Mesodermal cell (in vitro differentiated cells): ENCODE measurements around the gene SLC44A1.
A peak's percentile ranks its signal among the peaks of the same experiment; 100 is the strongest.

ENCODE experiments used
- H3K27ac ChIP-seq: 2 replicates; pipeline ENCODE4 v1.7.0; 2013; ENCODE audit warnings: mild to moderate bottlenecking, low read depth, low read length, moderate library complexity; ENCODE audit not compliant: severe bottlenecking
- H3K36me3 ChIP-seq: 2 replicates; pipeline ENCODE4 v1.7.1; 2013; ENCODE audit warnings: mild to moderate bottlenecking, low read length, moderate library complexity; ENCODE audit not compliant: control insufficient read depth, insufficient read depth
- H3K4me1 ChIP-seq: one replicate; pipeline ENCODE4 v1.7.1; 2013; ENCODE audit warnings: mild to moderate bottlenecking, low read length; ENCODE audit not compliant: insufficient read depth, control insufficient read depth, poor library complexity, severe bottlenecking
- H3K4me3 ChIP-seq: 2 replicates; pipeline ENCODE4 v1.7.0; 2013; ENCODE audit warnings: low read length, control low read depth, mild to moderate bottlenecking; ENCODE audit not compliant: insufficient read depth, poor library complexity, severe bottlenecking; ENCODE audit errors: extremely low read depth
- H3K9me3 ChIP-seq: 2 replicates; pipeline ENCODE4 v1.7.1; 2013; ENCODE audit warnings: mild to moderate bottlenecking, low read length, moderate library complexity; ENCODE audit not compliant: control insufficient read depth
- WGBS, 2 experiments: methylation state at CpG; one replicate each; pipeline ENCODE4 v1.1.5; 2013; ENCODE audit warnings: missing lambda C conversion rate in 2 of 2; ENCODE audit not compliant: insufficient coverage in 2 of 2; 5-methylcytosine and 5-hydroxymethylcytosine counted together

The SLC44A1 gene

DNA sequence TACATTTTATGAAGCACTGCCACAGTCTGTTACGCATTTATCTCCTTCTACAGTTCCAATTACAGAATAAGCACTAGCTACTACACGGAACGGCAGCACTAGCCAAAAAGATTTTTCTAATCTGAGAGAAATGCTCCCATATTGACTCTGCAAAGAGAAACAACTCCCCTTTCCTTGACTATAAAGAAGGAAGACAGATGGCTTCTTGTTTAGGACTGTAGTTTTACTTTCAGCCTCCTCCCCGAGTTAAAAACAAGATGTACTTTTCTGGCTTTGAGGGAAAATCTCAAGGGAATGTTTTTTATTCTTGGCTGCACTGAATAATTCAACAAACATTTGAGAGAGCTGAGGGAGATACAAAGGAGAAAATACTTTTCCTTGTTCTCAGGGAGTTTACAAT, 1.9 kb upstream of the SLC44A1 start:
- Histone ChIP-seq H3K4me3 (no peak overlapping the region), H3K27ac (peak overlapping the region; percentile 89), H3K9me3 (no peaks in the 10 kb centered on the region), H3K36me3 (no peaks in the 10 kb centered on the region), H3K4me1 (peaks cover 28% of the 10 kb centered on the region)
- 58 to 67% methylated on average over 1 to 3 of the region's 4 CpGs for WGBS, 2 experiments

DNA sequence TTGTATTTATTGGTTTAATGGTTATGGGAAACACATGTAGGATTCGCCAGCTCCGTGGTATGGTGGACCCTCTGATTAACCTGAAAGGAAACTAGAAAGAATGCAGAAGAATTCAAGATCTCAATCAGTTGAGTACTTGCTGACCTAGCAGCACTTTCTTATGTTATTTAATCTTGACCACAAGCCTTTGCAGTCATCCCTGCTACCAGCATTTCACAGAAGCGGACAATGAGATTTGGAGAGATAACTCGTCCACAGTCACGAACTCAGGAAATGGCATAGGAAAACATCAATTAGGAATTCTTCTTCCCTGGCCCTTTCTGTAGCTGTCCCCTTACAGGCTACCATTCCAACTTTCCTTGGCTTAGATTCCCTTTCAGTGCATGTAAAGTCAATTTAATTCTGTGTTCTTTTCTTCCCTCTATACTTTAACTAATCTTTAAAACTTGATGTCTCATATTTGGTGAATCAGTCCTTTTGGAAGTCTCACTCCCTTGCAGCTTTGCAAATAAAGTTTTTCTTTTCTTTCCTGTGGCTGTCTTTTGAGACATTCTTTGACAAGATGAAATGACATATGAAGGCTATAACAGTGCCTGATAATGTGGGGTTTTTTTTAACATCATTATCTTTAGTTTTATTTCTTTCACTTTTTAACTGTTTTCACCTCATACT, 1.3 kb upstream of the SLC44A1 start:
- peaks cover 28% of the 10 kb centered on the region for H3K4me1 ChIP-seq
- 21 to 80% methylated on average over 2 of the region's 5 CpGs for WGBS, 2 experiments

DNA sequence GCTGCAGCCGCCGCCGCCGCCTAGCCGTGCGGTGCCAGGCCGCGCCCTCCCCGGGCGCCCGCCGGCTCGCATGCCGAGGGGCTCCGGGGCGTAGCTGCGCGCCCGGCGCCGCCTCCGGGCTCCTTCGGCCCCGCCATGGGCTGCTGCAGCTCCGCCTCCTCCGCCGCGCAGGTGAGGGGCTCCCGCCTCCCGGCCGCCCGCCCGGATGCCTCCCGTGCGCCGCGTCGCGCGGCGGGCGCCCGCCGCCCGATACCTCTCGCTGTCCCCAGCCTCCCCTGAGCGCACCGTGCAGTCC, 230 bp downstream of the SLC44A1 start:
- Histone ChIP-seq H3K9me3 (no peaks in the 10 kb centered on the region), H3K36me3 (no peaks in the 10 kb centered on the region), H3K4me3 (peak overlapping the region; percentile 97), H3K4me1 (peaks cover 33% of the 10 kb centered on the region), H3K27ac (peak overlapping the region; percentile 89)
- 0% methylated on average over 38 to 42 of the region's 48 CpGs for WGBS, 2 experiments

More for the DNA sequence above, 1.3 kb upstream of the SLC44A1 start:
- no peaks in the 10 kb centered on the region for H3K36me3 ChIP-seq
- no peaks in the 10 kb centered on the region for H3K9me3 ChIP-seq
- peak overlapping the region; percentile 89 for H3K27ac ChIP-seq
- peak overlapping the region; percentile 97 for H3K4me3 ChIP-seq

DNA sequence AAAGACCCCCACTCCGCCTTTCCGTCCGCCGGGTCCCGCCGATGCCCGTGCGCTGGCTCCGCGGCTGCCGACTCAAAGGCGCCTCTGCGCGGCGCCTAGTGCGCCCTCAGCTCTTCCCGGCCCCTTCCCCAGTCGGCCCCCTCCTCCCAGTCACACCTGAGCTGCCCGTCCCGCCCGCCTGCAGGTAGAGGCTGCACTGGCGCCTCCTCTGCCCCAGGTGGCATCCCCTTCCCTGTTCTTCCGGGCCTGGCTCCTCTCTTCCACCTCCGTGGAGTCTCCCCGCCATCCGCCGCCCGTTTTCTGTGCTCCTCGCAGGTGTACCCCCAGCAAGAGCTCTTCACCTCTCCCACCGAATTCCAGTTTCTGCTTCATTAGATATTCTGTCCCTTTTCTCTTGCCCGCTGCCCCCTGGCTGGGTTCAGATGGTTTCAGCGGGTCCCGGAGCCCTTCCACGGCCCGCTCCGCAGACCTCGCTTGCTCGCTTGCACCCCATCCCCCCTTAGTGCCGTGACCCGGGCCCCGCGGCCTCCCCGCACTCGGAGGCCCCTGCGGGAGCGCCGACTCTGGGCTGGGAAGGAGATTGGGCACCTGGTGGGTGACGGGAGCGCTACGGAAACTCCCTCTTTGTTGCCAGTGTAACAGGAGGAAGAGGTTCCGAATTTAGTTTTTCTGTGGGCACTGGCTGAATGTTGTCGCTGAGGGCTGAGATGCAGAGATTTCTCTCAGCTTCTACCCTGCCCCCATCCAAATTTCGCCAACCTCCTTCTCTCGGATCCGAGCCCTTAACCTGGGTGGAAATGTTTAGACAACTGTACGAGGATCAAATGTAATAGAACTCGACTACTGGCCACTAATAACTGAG, 809 bp downstream of the SLC44A1 start:
- Histone ChIP-seq H3K9me3 (no peaks in the 10 kb centered on the region), H3K27ac (peak overlapping the region; percentile 89), H3K4me1 (peaks cover 33% of the 10 kb centered on the region), H3K4me3 (peak overlapping the region; percentile 97), H3K36me3 (no peaks in the 10 kb centered on the region)
- WGBS, 2 experiments = 0 to 1% methylated on average over 38 to 39 of the region's 57 CpGs

DNA sequence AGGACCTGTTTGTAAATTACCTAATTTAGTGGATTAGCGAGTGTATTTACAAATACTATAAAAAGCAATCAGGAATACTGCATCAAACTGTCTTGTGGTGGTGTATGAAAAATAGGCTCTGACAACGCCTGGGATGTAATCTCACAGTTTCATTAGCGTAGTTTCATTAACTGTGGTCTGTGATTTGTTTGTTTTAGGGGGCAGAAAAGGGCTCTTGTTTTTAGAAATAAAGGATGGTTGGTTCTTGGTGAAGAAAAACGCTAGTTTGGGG, 1.4 kb downstream of the SLC44A1 start:
- Histone ChIP-seq H3K27ac (peak overlapping the region; percentile 89), H3K4me1 (peaks cover 29% of the 10 kb centered on the region), H3K4me3 (peak overlapping the region; percentile 97), H3K9me3 (no peaks in the 10 kb centered on the region), H3K36me3 (no peaks in the 10 kb centered on the region)
- 25 to 37% methylated on average over 1 to 2 of the region's 4 CpGs for WGBS, 2 experiments

DNA sequence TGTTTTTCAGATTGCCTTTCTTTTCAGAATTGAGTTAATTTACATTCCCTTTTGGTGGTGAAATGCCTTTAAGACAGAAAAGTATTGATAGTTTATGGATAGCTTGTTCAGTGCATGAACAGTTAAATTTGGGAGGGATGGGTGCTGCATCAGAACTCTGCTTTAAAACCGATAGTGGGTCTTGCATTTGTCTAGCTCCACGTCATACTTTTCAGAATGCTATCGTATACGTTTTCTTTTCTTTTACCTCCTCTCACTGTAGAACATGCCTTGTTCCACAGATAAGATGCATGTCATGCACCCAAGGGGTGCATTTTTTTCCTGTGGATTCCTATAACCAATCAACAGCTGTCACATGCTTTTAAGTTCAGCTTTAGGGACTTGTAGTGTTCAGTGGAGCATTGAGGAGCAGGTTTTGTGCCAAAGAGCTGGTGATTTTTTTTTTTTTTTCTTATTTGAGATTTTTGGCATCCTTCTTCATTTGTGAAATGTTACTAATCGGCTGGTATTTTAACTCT, 2.3 kb downstream of the SLC44A1 start:
- Histone ChIP-seq H3K36me3 (no peaks in the 10 kb centered on the region), H3K4me1 (peaks cover 21% of the 10 kb centered on the region), H3K27ac (no peak overlapping the region), H3K9me3 (no peaks in the 10 kb centered on the region), H3K4me3 (peak overlapping the region; percentile 97)
- WGBS, 2 experiments = 79 to 80% methylated on average over 4 of the region's 5 CpGs

DNA sequence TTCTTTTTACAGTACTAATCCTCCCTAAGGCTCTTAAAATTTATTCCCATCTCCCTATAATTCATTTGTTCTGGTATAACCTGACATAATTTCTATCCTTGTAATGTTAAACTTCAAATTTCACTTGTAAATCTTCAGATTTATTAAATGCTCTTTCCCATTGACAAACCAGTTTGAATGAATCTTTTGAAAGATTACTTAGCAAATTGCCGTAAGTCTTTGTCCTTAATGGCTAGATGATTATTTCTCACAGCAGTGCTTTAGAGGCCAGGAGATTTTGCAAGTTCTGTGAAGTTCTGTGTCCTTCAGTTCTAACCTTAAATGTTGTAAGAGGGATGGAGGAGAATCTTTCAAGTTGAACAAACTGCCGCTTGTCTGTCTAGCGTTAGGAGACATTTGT, 4.2 kb downstream of the SLC44A1 start:
- Histone ChIP-seq H3K4me1 (peaks cover 8% of the 10 kb centered on the region), H3K36me3 (no peaks in the 10 kb centered on the region), H3K9me3 (no peaks in the 10 kb centered on the region), H3K27ac (no peak overlapping the region), H3K4me3 (no peak overlapping the region)
- WGBS, 2 experiments = 75 to 93% methylated on average over 1 to 3 of the region's 3 CpGs

DNA sequence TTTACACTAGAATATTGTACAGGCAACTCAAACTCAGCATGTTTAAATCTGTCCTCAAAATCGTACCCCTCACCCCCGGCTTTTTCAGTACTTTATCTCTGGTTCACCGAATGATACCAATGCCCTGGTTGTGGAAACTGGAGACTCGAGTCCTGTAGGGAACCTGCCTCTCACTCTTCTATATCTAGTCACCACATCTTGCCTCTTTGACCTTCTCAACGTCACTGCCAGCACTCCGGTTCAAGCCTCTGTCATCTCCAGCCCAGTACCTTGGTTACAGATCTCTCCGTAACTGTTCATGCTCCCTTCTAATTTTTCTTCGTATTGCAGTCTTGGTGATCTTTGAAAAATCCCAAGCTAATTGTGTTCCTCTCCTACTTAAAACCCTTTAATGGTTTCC, 6.7 kb downstream of the SLC44A1 start:
- 94 to 96% methylated on average over 8 of the region's 8 CpGs for WGBS, 2 experiments

DNA sequence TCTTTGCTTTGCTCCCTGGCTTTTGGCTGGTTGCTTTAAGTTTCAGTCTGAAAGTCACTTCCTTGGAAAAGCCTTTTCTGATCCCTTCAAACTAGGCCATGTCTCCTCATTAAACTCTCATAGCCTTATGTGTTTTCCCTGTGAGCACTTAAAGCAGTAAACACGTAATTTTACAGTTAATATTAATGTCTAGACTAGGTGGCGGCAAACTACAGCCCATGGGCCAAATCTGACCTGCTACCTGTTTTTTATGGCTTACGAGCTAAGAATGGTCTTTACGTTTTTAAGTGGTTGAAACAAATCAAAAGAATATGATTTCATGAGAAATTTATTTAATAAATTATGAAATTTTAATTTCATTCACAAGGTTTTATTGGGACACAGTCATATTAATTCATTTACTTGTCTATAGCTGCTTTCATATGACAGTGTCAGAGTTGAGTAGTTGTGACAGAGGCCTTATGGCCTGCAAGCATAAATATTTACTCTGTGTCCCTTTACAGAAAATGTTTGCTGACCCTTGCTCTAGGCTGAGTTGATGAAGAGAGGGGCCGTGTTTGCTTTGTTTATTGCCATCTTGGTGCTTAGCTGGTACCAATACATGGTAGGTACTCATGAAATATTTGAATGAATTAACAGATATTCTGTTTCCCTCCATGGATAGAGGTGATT, 7.4 kb downstream of the SLC44A1 start:
- WGBS, 2 experiments = 100% methylated on average over 1 of the region's 5 CpGs
- Histone ChIP-seq H3K4me1 (peaks cover 5% of the 10 kb centered on the region), H3K9me3 (no peaks in the 10 kb centered on the region), H3K4me3 (no peak overlapping the region), H3K27ac (no peak overlapping the region), H3K36me3 (no peaks in the 10 kb centered on the region)

More for the DNA sequence above, 6.7 kb downstream of the SLC44A1 start:
- H3K4me1 ChIP-seq = peaks cover 5% of the 10 kb centered on the region
- H3K36me3 ChIP-seq = no peaks in the 10 kb centered on the region
- no peaks in the 10 kb centered on the region for H3K9me3 ChIP-seq
- no peak overlapping the region for H3K4me3 ChIP-seq
- no peak overlapping the region for H3K27ac ChIP-seq

DNA sequence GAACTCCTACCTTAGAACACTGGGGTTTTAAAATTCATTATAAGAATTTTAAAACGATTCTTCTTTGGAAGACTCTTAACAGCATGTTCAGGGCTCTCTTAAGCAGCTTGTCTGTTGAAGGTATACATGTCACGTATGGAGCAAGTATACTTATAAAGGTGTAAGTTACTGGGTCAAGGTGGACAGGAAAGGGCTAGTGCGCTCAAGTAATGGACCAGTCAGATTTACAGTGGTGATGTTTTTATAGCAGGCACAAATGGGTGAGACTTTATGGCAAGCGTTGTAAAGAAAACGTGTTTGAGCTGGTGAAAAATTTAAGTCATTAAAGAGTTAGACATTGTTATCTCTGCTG, 7.9 kb downstream of the SLC44A1 start:
- no peak overlapping the region for H3K27ac ChIP-seq
- 87 to 97% methylated on average over 5 of the region's 5 CpGs for WGBS, 2 experiments
- H3K4me1 ChIP-seq = peaks cover 5% of the 10 kb centered on the region
- no peaks in the 10 kb centered on the region for H3K36me3 ChIP-seq
- H3K4me3 ChIP-seq = no peak overlapping the region
- H3K9me3 ChIP-seq = no peaks in the 10 kb centered on the region
